ENCODE data around the gene RCAN2.

RCAN2 gene

GRCh38 chr6:46174904-46175303, 316.3 kb downstream of the RCAN2 start:
- Histone ChIP-seq H3K4me1 (peaks cover 3% of the 10 kb centered on the region; the same call in 1 of the 2 replicates), H3K9me3 (no peaks in the 10 kb centered on the region), H3K4me3 (no peak overlapping the region), H3K36me3 (replicated peaks) (no peaks in the 10 kb centered on the region), H3K27me3 (ENCODE audit: low read depth) (no peaks in the 10 kb centered on the region)
- no peak for DNase-seq (ENCODE audit: low spot score in 2 of 2)
- in situ Hi-C loops (cut with MboI; ENCODE audit: low sequenced_read_pairs) = no loop called here

DNA sequence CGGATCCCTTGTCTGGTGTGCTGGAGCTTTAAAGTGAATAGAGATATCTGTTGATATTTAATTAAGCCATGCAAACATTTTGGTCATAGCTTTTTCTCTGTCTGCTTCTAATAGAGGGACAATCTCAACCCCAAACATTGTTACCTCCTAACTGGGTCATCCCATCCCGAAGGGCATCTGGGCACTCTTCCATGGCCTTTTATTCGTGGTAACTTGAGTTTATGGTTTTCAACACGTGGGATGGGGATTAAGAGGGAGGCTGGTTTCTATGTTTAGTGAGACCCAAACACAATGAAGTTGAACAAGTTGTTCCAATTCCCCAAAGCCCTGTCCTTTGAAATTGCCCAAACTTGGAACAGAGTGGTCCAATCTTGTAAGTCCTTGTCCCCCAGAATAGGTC, 319.1 kb downstream of the RCAN2 start:
- Histone ChIP-seq H3K36me3 (replicated peaks) (no peaks in the 10 kb centered on the region), H3K9me3 (no peaks in the 10 kb centered on the region), H3K4me3 (no peak overlapping the region), H3K27me3 (ENCODE audit: low read depth) (no peaks in the 10 kb centered on the region), H3K4me1 (peaks cover 6% of the 10 kb centered on the region; the same call in 1 of the 2 replicates)
- no peak for DNase-seq (ENCODE audit: low spot score in 2 of 2)
- in situ Hi-C loops (cut with MboI; ENCODE audit: low sequenced_read_pairs) = no loop called here
